Upper lobe of right lung (tissue), 1 donor: ENCODE measurements around the gene SCUBE2. TPM values are rescaled to one million over a fixed set of nuclear protein-coding genes. Genes with fewer than 3 reads are reported as not detected.
A peak's percentile ranks its signal among the peaks of the same experiment; 100 is the strongest.

Experiments used
- ATAC-seq: fragments of 200-7000 bp; cut with Tn5 transposase; one replicate; pipeline ENCODE4 v1.9.1; 2020; ENCODE audit warnings: mild to moderate bottlenecking, moderate library complexity
- DNase-seq: peaks from one replicate; pipeline ENCODE4 v3.0.0-alpha.2; 2020
- H3K27ac ChIP-seq: fragments of 200-600 bp; one replicate; pipeline ENCODE4 v1.8.0; 2022
- H3K27me3 ChIP-seq: fragments of 200-600 bp; one replicate; pipeline ENCODE4 v1.8.0; 2022; ENCODE audit warnings: mild to moderate bottlenecking
- H3K36me3 ChIP-seq: fragments of 200-600 bp; one replicate; pipeline ENCODE4 v1.8.0; 2022
- H3K4me1 ChIP-seq: fragments of 200-600 bp; one replicate; pipeline ENCODE4 v1.8.0; 2022
- H3K4me3 ChIP-seq: fragments of 200-600 bp; one replicate; pipeline ENCODE4 v1.8.0; 2022; ENCODE audit warnings: mild to moderate bottlenecking
- H3K9me3 ChIP-seq: fragments of 200-600 bp; one replicate; pipeline ENCODE4 v1.8.0; 2022
- CTCF ChIP-seq: fragments of 200-600 bp; IDR thresholded peaks from one replicate; pipeline ENCODE4 v1.8.0; 2022; ENCODE audit warnings: antibody characterized with exemption
- intact Hi-C: fragments of 100-400 bp; cut with DNase I; formaldehyde crosslinking; loops from one replicate; pipeline ENCODE4 v1.11.0; 2022
- total RNA-seq: library from RNA; stranded (reverse); fragmentation: NEBNext Ultra II Directional; extraction: Animal tissue kit (Norgen Biotek cat#: 25700); gene quantifications from one replicate; pipeline ENCODE4 v1.2.1, GENCODE V29; 2021
- donor health status: DM: no; HTN: yes; CAD: no; lungs with severe emphysema.

SCUBE2 gene
- total RNA-seq, 1 donor from 2014 or later: 9.9 TPM

- Histone ChIP-seq H3K27me3 (peaks cover 7% of the 10 kb centered on the region), H3K9me3 (no peaks in the 10 kb centered on the region), H3K27ac (no peak overlapping the region), H3K4me1 (no peaks in the 10 kb centered on the region), H3K36me3 (no peaks in the 10 kb centered on the region), H3K4me3 (no peak overlapping the region)
- DNase-seq (no peak), ATAC-seq (no peak)
- intact Hi-C loops: no loop called here
- peak; percentile 30 for TF ChIP-seq CTCF
These were observed 1.7 kb upstream of the SCUBE2 start for GRCh38 chr11:9092853-9093778.

DNA sequence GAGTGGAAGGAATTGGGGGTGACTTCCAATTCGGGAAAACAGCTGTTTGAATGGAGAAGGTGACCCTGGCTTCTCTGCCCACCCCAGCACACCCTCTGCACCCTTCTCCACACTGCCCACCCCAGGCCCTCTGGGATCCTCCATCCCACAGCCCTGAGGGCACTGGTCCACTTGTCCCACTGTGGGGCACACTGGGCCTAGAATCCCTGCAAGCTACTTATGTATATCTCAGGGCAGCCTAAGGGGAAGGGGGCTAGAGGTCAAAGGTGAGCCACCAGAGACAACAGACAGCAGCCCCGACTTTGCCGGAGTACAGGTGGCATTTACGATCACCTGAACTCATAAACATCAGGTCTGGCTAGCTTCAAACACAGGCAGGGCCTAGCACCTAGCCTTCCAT lies 673 bp upstream of the SCUBE2 start:
- no peak for ATAC-seq
- H3K27ac ChIP-seq: no peak overlapping the region
- intact Hi-C loops: no loop called here
- H3K4me1 ChIP-seq: no peaks in the 10 kb centered on the region
- peaks cover 7% of the 10 kb centered on the region for H3K27me3 ChIP-seq
- no peak for DNase-seq
- H3K4me3 ChIP-seq: peak overlapping the region; percentile 51
- no peaks in the 10 kb centered on the region for H3K36me3 ChIP-seq
- no peak for TF ChIP-seq CTCF
- H3K9me3 ChIP-seq: no peaks in the 10 kb centered on the region

- Histone ChIP-seq H3K9me3 (no peaks in the 10 kb centered on the region), H3K27ac (no peak overlapping the region), H3K36me3 (no peaks in the 10 kb centered on the region), H3K4me1 (no peaks in the 10 kb centered on the region), H3K27me3 (peaks cover 7% of the 10 kb centered on the region), H3K4me3 (peak overlapping the region; percentile 51)
- intact Hi-C loops: no loop called here
- DNase-seq (no peak), ATAC-seq (no peak)
- TF ChIP-seq CTCF: no peak
These were observed 833 bp downstream of the SCUBE2 start for GRCh38 chr11:9090488-9091043.

DNA sequence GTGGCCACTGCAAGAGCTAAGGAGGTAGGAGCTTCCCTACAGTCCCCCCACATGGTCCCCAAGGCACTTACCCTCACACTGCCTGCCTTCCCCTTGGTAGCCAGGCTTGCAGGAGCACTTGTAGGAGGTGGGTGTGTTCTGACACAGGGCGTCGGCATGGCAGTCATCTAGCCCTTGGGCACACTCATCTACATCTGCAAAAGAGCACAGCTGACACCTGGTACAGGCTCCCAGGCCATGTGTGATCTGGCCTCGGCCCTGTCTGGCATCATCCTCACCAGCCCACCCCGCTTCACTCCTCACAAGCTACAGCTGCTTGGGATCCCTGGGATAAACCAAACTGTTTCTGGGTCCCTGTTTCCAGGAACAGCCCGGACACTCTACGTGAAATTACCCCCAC lies 1.8 kb downstream of the SCUBE2 start:
- Histone ChIP-seq H3K27ac (no peak overlapping the region), H3K36me3 (no peaks in the 10 kb centered on the region), H3K4me3 (no peak overlapping the region), H3K27me3 (peaks cover 7% of the 10 kb centered on the region), H3K9me3 (no peaks in the 10 kb centered on the region), H3K4me1 (no peaks in the 10 kb centered on the region)
- TF ChIP-seq CTCF: no peak
- intact Hi-C loops: no loop called here
- peak; percentile 6 for ATAC-seq
- no peak for DNase-seq

DNA sequence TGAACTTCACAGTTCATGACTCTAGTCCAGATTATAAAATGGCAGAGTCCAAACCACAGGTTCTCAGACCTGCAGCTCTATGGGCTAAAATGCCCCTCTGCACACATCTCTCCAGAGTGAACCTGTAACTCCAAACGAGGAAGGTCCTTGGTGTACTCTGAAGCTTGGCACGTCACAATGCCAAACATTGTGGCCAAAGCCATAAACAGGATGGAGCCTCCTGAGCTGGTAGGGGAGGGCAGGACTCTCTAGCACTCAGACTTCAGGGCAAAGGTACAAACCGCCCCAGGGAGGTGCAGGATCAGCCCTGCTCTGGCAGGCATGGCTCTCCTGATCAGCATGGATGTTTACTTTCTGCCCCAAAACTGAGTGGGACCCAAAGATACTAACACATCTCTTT lies 2.3 kb downstream of the SCUBE2 start:
- H3K4me3 ChIP-seq: no peak overlapping the region
- H3K36me3 ChIP-seq: no peaks in the 10 kb centered on the region
- ATAC-seq: no peak

More for the DNA sequence above, 2.3 kb downstream of the SCUBE2 start:
- no peak for DNase-seq
- no peak for TF ChIP-seq CTCF
- H3K4me1 ChIP-seq: no peaks in the 10 kb centered on the region
- peaks cover 7% of the 10 kb centered on the region for H3K27me3 ChIP-seq
- no peaks in the 10 kb centered on the region for H3K9me3 ChIP-seq
- H3K27ac ChIP-seq: no peak overlapping the region
- intact Hi-C loops: no loop called here
